Measurements from ENCODE around the gene HYAL2.
A peak's percentile ranks its signal among the peaks of the same experiment; 100 is the strongest.
"Not testable (repeated sequence)": the region's sequence is repeated elsewhere in the genome, so short reads cannot be mapped to it uniquely, and the experiment has no call there.

The HYAL2 gene

GRCh38 chr3:50312041-50312440 lies 10.5 kb downstream of the HYAL2 start:
- DNase-seq (ENCODE audit: low read depth in 3 of 3) = not testable (repeated sequence)

- DNase-seq (ENCODE audit: low read depth in 3 of 3) = no peak
Observed at GRCh38 chr3:50304601-50305000, 17.9 kb downstream of the HYAL2 start.

- no peak for DNase-seq (ENCODE audit: low read depth in 3 of 3)
Observed at GRCh38 chr3:50303013-50303815, 19.3 kb downstream of the HYAL2 start, which contains the start of gene HYAL1. Gene HYAL1 (minus strand): TSS chr3:50303574. CDS start chr3:50302956, 618 bp downstream.

- DNase-seq (ENCODE audit: low read depth in 3 of 3) = no peak
Observed at GRCh38 chr3:50302095-50303012, 20.2 kb downstream of the HYAL2 start.

- DNase-seq (ENCODE audit: low read depth in 3 of 3) = no peak
Observed at GRCh38 chr3:50300681-50301254, 21.8 kb downstream of the HYAL2 start.

- no peak for DNase-seq (ENCODE audit: low read depth in 3 of 3)
Observed at GRCh38 chr3:50299929-50300680, 22.4 kb downstream of the HYAL2 start.

GRCh38 chr3:50299638-50299928 lies 23.0 kb downstream of the HYAL2 start:
- DNase-seq (ENCODE audit: low read depth in 3 of 3) = no peak

- DNase-seq (ENCODE audit: low read depth in 3 of 3) = peak; percentile 97 to 99 (median 98)
Observed at GRCh38 chr3:50298836-50299637, 23.5 kb downstream of the HYAL2 start, which contains the start of the genes HYAL3 and NAA80. Gene HYAL3 (minus strand): TSS chr3:50299405. CDS start chr3:50295602, 3,803 bp downstream. Gene NAA80 (minus strand): TSS chr3:50299405. CDS start chr3:50297463, 1,942 bp downstream.

GRCh38 chr3:50297896-50298725 lies 24.4 kb downstream of the HYAL2 start:
- DNase-seq (ENCODE audit: low read depth in 3 of 3) = no peak

- no peak for DNase-seq (ENCODE audit: low read depth in 3 of 3)
Observed at GRCh38 chr3:50297384-50297775, 25.2 kb downstream of the HYAL2 start.

- no peak for DNase-seq (ENCODE audit: low read depth in 3 of 3)
Observed at GRCh38 chr3:50296721-50297383, 25.7 kb downstream of the HYAL2 start.

- no peak for DNase-seq (ENCODE audit: low read depth in 3 of 3)
Observed at GRCh38 chr3:50295553-50296431, 26.8 kb downstream of the HYAL2 start.

GRCh38 chr3:50294492-50295403 lies 27.8 kb downstream of the HYAL2 start:
- DNase-seq (ENCODE audit: low read depth in 3 of 3) = no peak

GRCh38 chr3:50294089-50294488 lies 28.5 kb downstream of the HYAL2 start:
- DNase-seq (ENCODE audit: low read depth in 3 of 3) = no peak

GRCh38 chr3:50293079-50293801 lies 29.3 kb downstream of the HYAL2 start:
- DNase-seq (ENCODE audit: low read depth in 3 of 3) = no peak
